Stimulated activated CD8-positive, alpha-beta memory T cell treated with anti-CD3 and anti-CD28 coated beads, Interleukin-2, amount 100 ng/mL, for 48 hours (primary cell): ENCODE measurements around the gene SAP130.

ENCODE experiments used
- DNase-seq, 2 donors: peaks; one replicate each; pipeline ENCODE4 v3.0.0-alpha.2; 2020; ENCODE audit warnings: low read depth in 2 of 2

The SAP130 gene

GRCh38 chr2:128027801-128028667 lies at the start of gene SAP130:
Gene SAP130 (minus strand): TSS chr2:128028059. CDS start chr2:128026292, 1,767 bp downstream.
- DNase-seq, result peak; percentile 98

- DNase-seq, result no peak
Observed at GRCh38 chr2:128076461-128077106, 48.7 kb upstream of the SAP130 start.

GRCh38 chr2:128073278-128073677 lies 45.4 kb upstream of the SAP130 start:
- no peak for DNase-seq

GRCh38 chr2:128069769-128070168 lies 41.9 kb upstream of the SAP130 start:
- no peak for DNase-seq

- DNase-seq, result no peak
Observed at GRCh38 chr2:128064353-128064752, 36.5 kb upstream of the SAP130 start.

- no peak for DNase-seq
Observed at GRCh38 chr2:128062571-128062970, 34.7 kb upstream of the SAP130 start.

GRCh38 chr2:128058114-128058513 lies 30.3 kb upstream of the SAP130 start:
- no peak for DNase-seq

GRCh38 chr2:128057334-128057733 lies 29.5 kb upstream of the SAP130 start:
- no peak for DNase-seq

GRCh38 chr2:128054104-128054885 lies 26.4 kb upstream of the SAP130 start:
- no peak for DNase-seq

- DNase-seq, result no peak
Observed at GRCh38 chr2:128053331-128053730, 25.5 kb upstream of the SAP130 start.

- DNase-seq, result no peak
Observed at GRCh38 chr2:128043041-128043440, 15.2 kb upstream of the SAP130 start.

GRCh38 chr2:128041561-128041960 lies 13.7 kb upstream of the SAP130 start:
- no peak for DNase-seq

- no peak for DNase-seq
Observed at GRCh38 chr2:128040166-128040771, 12.4 kb upstream of the SAP130 start.

GRCh38 chr2:128039535-128039934 lies 11.7 kb upstream of the SAP130 start:
- no peak for DNase-seq

- no peak for DNase-seq
Observed at GRCh38 chr2:128038411-128038810, 10.6 kb upstream of the SAP130 start.

GRCh38 chr2:128037649-128038048 lies 9.8 kb upstream of the SAP130 start:
- no peak for DNase-seq

- DNase-seq, result no peak
Observed at GRCh38 chr2:128036748-128037607, 9.1 kb upstream of the SAP130 start.

- DNase-seq, result no peak
Observed at GRCh38 chr2:128032092-128032491, 4.2 kb upstream of the SAP130 start.

- DNase-seq, result no peak
Observed at GRCh38 chr2:128028668-128029054, 802 bp upstream of the SAP130 start.

- DNase-seq, result peak; percentile 97 to 98
Observed at GRCh38 chr2:128027278-128027800, 520 bp downstream of the SAP130 start.
